CD8-positive, alpha-beta memory T cell (primary cell): ENCODE data around the gene SAMD4A. TPM values are rescaled to one million over a fixed set of nuclear protein-coding genes. Genes with fewer than 3 reads are reported as not detected.

Experiments
- CTCF ChIA-PET: fragments of 350-600 bp; sonication (Branson Sonifier 250); formaldehyde crosslinking; loops from one replicate; lab custom pipeline; 2021; ENCODE audit warnings: antibody characterized with exemption; lab: Charles Lee
- POLR2A ChIA-PET: fragments of 350-600 bp; sonication (Branson Sonifier 250); formaldehyde crosslinking; loops from one replicate; lab custom pipeline; 2021; ENCODE audit warnings: antibody characterized with exemption; lab: Charles Lee
- DNase-seq, 5 donors: peaks; one replicate each; pipeline versions ENCODE4 v3.0.0 to v3.0.0-alpha.2; 2020 to 2022; ENCODE audit warnings: mixed read lengths in 1 of 5
- H3K27ac ChIP-seq: one replicate; pipeline ENCODE4 v1.7.0; 2013; ENCODE audit warnings: low read depth, mild to moderate bottlenecking, low read length, moderate library complexity
- H3K27me3 ChIP-seq: 2 replicates; pipeline ENCODE4 v1.7.0; 2013; ENCODE audit warnings: low read length, mild to moderate bottlenecking; ENCODE audit not compliant: insufficient read depth, poor library complexity, severe bottlenecking
- H3K36me3 ChIP-seq: 2 replicates; pipeline ENCODE4 v1.7.0; 2013; ENCODE audit warnings: mild to moderate bottlenecking, low read length, moderate library complexity; ENCODE audit not compliant: insufficient read depth
- H3K4me1 ChIP-seq: 2 replicates; pipeline ENCODE4 v1.7.0; 2013; ENCODE audit warnings: mild to moderate bottlenecking, low read length, moderate library complexity; ENCODE audit not compliant: insufficient read depth
- H3K4me3 ChIP-seq: 2 replicates; pipeline ENCODE4 v1.7.0; 2013; ENCODE audit warnings: mild to moderate bottlenecking, low read length
- H3K9me3 ChIP-seq: 2 replicates; pipeline ENCODE4 v1.7.0; 2013; ENCODE audit warnings: mild to moderate bottlenecking, low read length
- H3K27ac Mint-ChIP-seq, 8 donors: one replicate each; pipeline ENCODE4 v1.8.0; 2020 to 2021; ENCODE audit warnings: mixed read lengths in 8 of 8, mild to moderate bottlenecking in 6 of 8, inconsistent platforms in 3 of 8, moderate library complexity in 3 of 8
- H3K27me3 Mint-ChIP-seq, 2 donors: one replicate each; pipeline ENCODE4 v1.8.0; 2020 to 2021; ENCODE audit warnings: mixed read lengths in 2 of 2, mild to moderate bottlenecking in 1 of 2, moderate library complexity in 1 of 2
- H3K36me3 Mint-ChIP-seq, 3 donors: one replicate each; pipeline ENCODE4 v1.8.0; 2020 to 2021; ENCODE audit warnings: mixed read lengths in 3 of 3, inconsistent platforms in 1 of 3, mild to moderate bottlenecking in 1 of 3
- H3K4me1 Mint-ChIP-seq, 3 donors: one replicate each; pipeline ENCODE4 v1.8.0; 2020 to 2021; ENCODE audit warnings: mixed read lengths in 3 of 3, inconsistent platforms in 1 of 3, mild to moderate bottlenecking in 1 of 3
- H3K4me3 Mint-ChIP-seq, 7 donors: one replicate each; pipeline ENCODE4 v1.8.0; 2020 to 2021; ENCODE audit warnings: mixed read lengths in 7 of 7, mild to moderate bottlenecking in 6 of 7, moderate library complexity in 4 of 7, inconsistent platforms in 2 of 7
- H3K9me3 Mint-ChIP-seq, 5 donors: one replicate each; pipeline ENCODE4 v1.8.0; 2020 to 2022; ENCODE audit warnings: mixed read lengths in 5 of 5, mild to moderate bottlenecking in 3 of 5, moderate library complexity in 2 of 5, inconsistent platforms in 1 of 5
- polyA plus RNA-seq: library from polyadenylated mRNA; unstranded; fragments of 300-500 nt; fragmentation: Illumina TruSeq; gene quantifications from one replicate; pipeline ENCODE4 v1.2.3, GENCODE V29; 2021
- total RNA-seq, 2 experiments: library from RNA; stranded (reverse); gene quantifications; one replicate each; pipeline ENCODE4 v1.2.3, GENCODE V29; 2021

Gene SAMD4A
- total and polyA plus RNA-seq, 3 experiments from 2014 or later, result 2.4 to 2.7 TPM; not detected in 1

GRCh38 chr14:54638135-54638446 lies 71.2 kb downstream of the SAMD4A start:
- no peaks in the 10 kb centered on the region for H3K4me1 Mint-ChIP-seq
- ChIA-PET POLR2A (no interaction called here), CTCF (no interaction called here)
- no peaks in the 10 kb centered on the region for H3K36me3 ChIP-seq
- no peak overlapping the region for H3K4me3 ChIP-seq
- H3K9me3 Mint-ChIP-seq, result no peaks in the 10 kb centered on the region
- H3K4me1 ChIP-seq, result no peaks in the 10 kb centered on the region
- H3K4me3 Mint-ChIP-seq, result no peak overlapping the region
- H3K27me3 ChIP-seq, result no peaks in the 10 kb centered on the region
- H3K27me3 Mint-ChIP-seq, result peaks cover 6 to 17% of the 10 kb centered on the region in 2 donors
- H3K36me3 Mint-ChIP-seq, result peaks cover 0 to 4% (median 0%) of the 10 kb centered on the region in 3 donors
- H3K27ac Mint-ChIP-seq, result peak overlapping the region in 1 of 8 donors; percentile 12
- H3K27ac ChIP-seq, result no peak overlapping the region
- no peak for DNase-seq
- H3K9me3 ChIP-seq, result no peaks in the 10 kb centered on the region

- ChIA-PET CTCF (interaction anchor here (1.0 kb wide), 1 partner anchor 76 kb away, joined by 4 read pairs; no protein-coding TSS in a partner anchor), POLR2A (no interaction called here)
- H3K27me3 ChIP-seq, result no peaks in the 10 kb centered on the region
- no peak overlapping the region for H3K27ac Mint-ChIP-seq
- H3K4me1 Mint-ChIP-seq, result no peaks in the 10 kb centered on the region
- no peak overlapping the region for H3K27ac ChIP-seq
- no peak overlapping the region for H3K4me3 Mint-ChIP-seq
- no peak overlapping the region for H3K4me3 ChIP-seq
- H3K36me3 ChIP-seq, result no peaks in the 10 kb centered on the region
- H3K4me1 ChIP-seq, result no peaks in the 10 kb centered on the region
- H3K27me3 Mint-ChIP-seq, result peaks cover 4 to 13% of the 10 kb centered on the region in 2 donors
- peaks cover 0 to 4% (median 0%) of the 10 kb centered on the region in 3 donors for H3K36me3 Mint-ChIP-seq
- no peaks in the 10 kb centered on the region for H3K9me3 ChIP-seq
- no peaks in the 10 kb centered on the region for H3K9me3 Mint-ChIP-seq
- no peak for DNase-seq
Measured at GRCh38 chr14:54639611-54640010, 72.7 kb downstream of the SAMD4A start.

GRCh38 chr14:54640506-54640905 lies 73.6 kb downstream of the SAMD4A start:
- H3K4me1 Mint-ChIP-seq, result no peaks in the 10 kb centered on the region
- Histone ChIP-seq H3K4me1 (no peaks in the 10 kb centered on the region), H3K9me3 (no peaks in the 10 kb centered on the region), H3K4me3 (no peak overlapping the region), H3K27ac (no peak overlapping the region), H3K27me3 (no peaks in the 10 kb centered on the region), H3K36me3 (no peaks in the 10 kb centered on the region)
- no peak for DNase-seq
- H3K9me3 Mint-ChIP-seq, result no peaks in the 10 kb centered on the region
- H3K4me3 Mint-ChIP-seq, result no peak overlapping the region
- H3K36me3 Mint-ChIP-seq, result peaks cover 0 to 4% (median 0%) of the 10 kb centered on the region in 3 donors
- ChIA-PET POLR2A (no interaction called here), CTCF (interaction anchor here (1.0 kb wide), 1 partner anchor 76 kb away, joined by 4 read pairs; no protein-coding TSS in a partner anchor)
- no peak overlapping the region for H3K27ac Mint-ChIP-seq
- H3K27me3 Mint-ChIP-seq, result peaks cover 4 to 13% of the 10 kb centered on the region in 2 donors

GRCh38 chr14:54642121-54642520 lies 75.2 kb downstream of the SAMD4A start:
- no peaks in the 10 kb centered on the region for H3K27me3 ChIP-seq
- no peak for DNase-seq
- H3K9me3 Mint-ChIP-seq, result no peaks in the 10 kb centered on the region
- no peaks in the 10 kb centered on the region for H3K9me3 ChIP-seq
- CTCF ChIA-PET, result interaction anchor here (0.7 to 2.1 kb wide), 3 partner anchors 15 to 132 kb away, joined by 3 to 11 read pairs (median 3); no protein-coding TSS in a partner anchor
- H3K4me1 ChIP-seq, result no peaks in the 10 kb centered on the region
- H3K36me3 Mint-ChIP-seq, result peaks cover 0 to 2% (median 0%) of the 10 kb centered on the region in 3 donors
- H3K4me3 ChIP-seq, result no peak overlapping the region
- no peaks in the 10 kb centered on the region for H3K4me1 Mint-ChIP-seq
- H3K4me3 Mint-ChIP-seq, result no peak overlapping the region
- POLR2A ChIA-PET, result no interaction called here
- H3K27me3 Mint-ChIP-seq, result peaks cover 4 to 8% of the 10 kb centered on the region in 2 donors
- H3K27ac Mint-ChIP-seq, result no peak overlapping the region
- H3K36me3 ChIP-seq, result no peaks in the 10 kb centered on the region
- no peak overlapping the region for H3K27ac ChIP-seq

GRCh38 chr14:54642801-54643695 lies 76.1 kb downstream of the SAMD4A start:
- Mint-ChIP-seq H3K9me3 (no peaks in the 10 kb centered on the region), H3K4me3 (no peak overlapping the region), H3K36me3 (peaks cover 0 to 2% (median 0%) of the 10 kb centered on the region in 3 donors), H3K27ac (no peak overlapping the region), H3K27me3 (peaks cover 2 to 8% of the 10 kb centered on the region in 2 donors), H3K4me1 (no peaks in the 10 kb centered on the region)
- H3K27me3 ChIP-seq, result no peaks in the 10 kb centered on the region
- no peak for DNase-seq
- CTCF ChIA-PET, result interaction anchor here (0.7 to 2.1 kb wide), 8 partner anchors 12 to 131 kb away, joined by 3 to 11 read pairs (median 3); no protein-coding TSS in a partner anchor
- POLR2A ChIA-PET, result no interaction called here
- no peak overlapping the region for H3K27ac ChIP-seq
- no peaks in the 10 kb centered on the region for H3K9me3 ChIP-seq
- no peak overlapping the region for H3K4me3 ChIP-seq
- no peaks in the 10 kb centered on the region for H3K36me3 ChIP-seq
- no peaks in the 10 kb centered on the region for H3K4me1 ChIP-seq

- Mint-ChIP-seq H3K27me3 (peaks cover 2 to 8% of the 10 kb centered on the region in 2 donors), H3K4me3 (no peak overlapping the region), H3K4me1 (no peaks in the 10 kb centered on the region), H3K9me3 (no peaks in the 10 kb centered on the region), H3K36me3 (peaks cover 0 to 2% (median 0%) of the 10 kb centered on the region in 3 donors), H3K27ac (no peak overlapping the region)
- H3K36me3 ChIP-seq, result no peaks in the 10 kb centered on the region
- no peaks in the 10 kb centered on the region for H3K4me1 ChIP-seq
- H3K27me3 ChIP-seq, result no peaks in the 10 kb centered on the region
- H3K27ac ChIP-seq, result no peak overlapping the region
- ChIA-PET POLR2A (no interaction called here), CTCF (interaction anchor here (0.7 to 2.1 kb wide), 6 partner anchors 13 to 87 kb away, joined by 3 to 11 read pairs (median 4); no protein-coding TSS in a partner anchor)
- DNase-seq, result no peak
- H3K9me3 ChIP-seq, result no peaks in the 10 kb centered on the region
- no peak overlapping the region for H3K4me3 ChIP-seq
Measured at GRCh38 chr14:54643696-54644176, 76.8 kb downstream of the SAMD4A start.

GRCh38 chr14:54645639-54646038 lies 78.7 kb downstream of the SAMD4A start:
- ChIA-PET POLR2A (no interaction called here), CTCF (no interaction called here)
- Mint-ChIP-seq H3K9me3 (no peaks in the 10 kb centered on the region), H3K27ac (no peak overlapping the region), H3K27me3 (peaks cover 9 to 11% of the 10 kb centered on the region in 2 donors), H3K36me3 (no peaks in the 10 kb centered on the region), H3K4me1 (no peaks in the 10 kb centered on the region), H3K4me3 (no peak overlapping the region)
- peaks cover 3% of the 10 kb centered on the region for H3K27me3 ChIP-seq
- H3K9me3 ChIP-seq, result no peaks in the 10 kb centered on the region
- no peak for DNase-seq
- H3K4me3 ChIP-seq, result no peak overlapping the region
- no peaks in the 10 kb centered on the region for H3K4me1 ChIP-seq
- no peak overlapping the region for H3K27ac ChIP-seq
- H3K36me3 ChIP-seq, result no peaks in the 10 kb centered on the region

- H3K4me3 Mint-ChIP-seq, result no peak overlapping the region
- no peaks in the 10 kb centered on the region for H3K36me3 Mint-ChIP-seq
- no peaks in the 10 kb centered on the region for H3K4me1 Mint-ChIP-seq
- no peaks in the 10 kb centered on the region for H3K9me3 Mint-ChIP-seq
- Histone ChIP-seq H3K4me3 (no peak overlapping the region), H3K27ac (no peak overlapping the region), H3K9me3 (no peaks in the 10 kb centered on the region), H3K4me1 (no peaks in the 10 kb centered on the region), H3K27me3 (peaks cover 3% of the 10 kb centered on the region), H3K36me3 (no peaks in the 10 kb centered on the region)
- peaks cover 10 to 11% of the 10 kb centered on the region in 2 donors for H3K27me3 Mint-ChIP-seq
- ChIA-PET POLR2A (no interaction called here), CTCF (no interaction called here)
- no peak overlapping the region for H3K27ac Mint-ChIP-seq
- no peak for DNase-seq
Measured at GRCh38 chr14:54646626-54647025, 79.7 kb downstream of the SAMD4A start.
